Urothelium cell line (cell line): Measurements from ENCODE around the gene SLC9A3.

ENCODE experiments used
- DNase-seq: peaks from one replicate; pipeline ENCODE4 v3.0.0; 2011; ENCODE audit warnings: low spot score, mixed read lengths
- FAIRE-seq: peaks from 2 replicates; lab custom pipeline; 2011; peaks lifted over from hg19 to GRCh38; lab: Jason Lieb, UNC

Gene SLC9A3

DNA sequence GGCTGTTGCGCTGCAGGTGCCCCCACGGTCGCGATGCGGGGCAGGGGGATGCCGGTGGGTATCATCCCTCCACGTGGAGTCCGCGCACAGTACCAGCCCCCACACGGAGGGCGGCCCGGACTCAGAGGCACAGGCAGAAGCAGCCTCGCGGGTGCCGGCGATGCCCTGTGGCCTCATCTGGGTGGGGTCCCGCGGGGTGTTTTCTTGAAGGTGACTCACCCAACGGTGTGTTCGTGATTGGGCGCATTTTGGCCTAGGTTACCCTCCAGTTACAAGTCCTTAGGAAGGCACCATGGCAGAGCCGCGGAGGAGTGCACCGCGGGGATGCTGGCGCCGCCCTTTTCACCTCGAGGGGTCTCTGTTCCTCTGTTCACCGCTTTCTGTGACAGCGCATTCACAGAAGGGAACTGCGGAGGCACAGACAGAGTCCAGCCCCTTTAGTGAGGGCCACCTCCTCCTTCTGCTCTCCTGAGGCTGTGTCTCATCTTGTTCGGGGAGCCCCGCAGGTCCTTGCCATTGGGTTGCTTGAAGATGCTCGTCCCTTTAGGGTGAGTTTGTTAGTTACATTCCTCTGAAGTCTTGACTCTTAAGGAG, 102.9 kb downstream of the SLC9A3 start:
- no peak for DNase-seq
- no peak for FAIRE-seq

DNA sequence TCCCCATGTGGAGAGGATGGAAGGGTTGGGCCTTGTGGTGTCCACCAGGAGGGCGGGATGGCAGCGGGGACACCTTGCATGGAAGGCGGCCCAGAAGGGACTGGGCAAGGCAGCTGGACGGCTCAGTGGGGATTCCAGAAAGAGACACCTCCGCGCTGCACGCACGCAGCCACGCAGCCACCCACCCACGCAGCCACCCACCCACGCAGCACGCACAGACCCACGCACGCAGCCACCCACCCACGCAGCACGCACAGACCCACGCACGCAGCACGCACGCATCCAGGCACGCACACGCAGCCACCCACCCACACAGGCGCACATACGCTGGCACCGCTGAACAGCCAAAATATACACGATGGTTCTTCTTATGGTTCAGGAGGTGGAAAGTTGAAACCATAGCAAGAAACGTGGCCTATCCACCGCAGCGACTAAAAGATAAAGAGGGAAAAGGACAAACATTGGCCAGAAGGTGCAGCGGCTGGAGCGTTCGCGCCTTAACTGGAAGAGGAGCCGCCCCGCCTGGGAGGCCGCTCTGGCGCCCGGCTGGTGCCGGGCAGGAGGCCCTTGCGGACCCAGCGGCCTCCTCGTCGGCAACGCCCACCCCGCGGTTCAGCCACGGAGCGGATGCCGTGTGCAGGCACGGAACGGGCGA, 103.5 kb downstream of the SLC9A3 start:
- DNase-seq (no peak), FAIRE-seq (peak; percentile 92)
